ENCODE data around the gene MTA1. TPM values are rescaled to one million over a fixed set of nuclear protein-coding genes. Genes with fewer than 3 reads are reported as not detected.
A peak's percentile ranks its signal among the peaks of the same experiment; 100 is the strongest.

The MTA1 gene
- polyA plus RNA-seq (2012; ENCODE audit: missing spikeins), result 24.6 TPM

DNA sequence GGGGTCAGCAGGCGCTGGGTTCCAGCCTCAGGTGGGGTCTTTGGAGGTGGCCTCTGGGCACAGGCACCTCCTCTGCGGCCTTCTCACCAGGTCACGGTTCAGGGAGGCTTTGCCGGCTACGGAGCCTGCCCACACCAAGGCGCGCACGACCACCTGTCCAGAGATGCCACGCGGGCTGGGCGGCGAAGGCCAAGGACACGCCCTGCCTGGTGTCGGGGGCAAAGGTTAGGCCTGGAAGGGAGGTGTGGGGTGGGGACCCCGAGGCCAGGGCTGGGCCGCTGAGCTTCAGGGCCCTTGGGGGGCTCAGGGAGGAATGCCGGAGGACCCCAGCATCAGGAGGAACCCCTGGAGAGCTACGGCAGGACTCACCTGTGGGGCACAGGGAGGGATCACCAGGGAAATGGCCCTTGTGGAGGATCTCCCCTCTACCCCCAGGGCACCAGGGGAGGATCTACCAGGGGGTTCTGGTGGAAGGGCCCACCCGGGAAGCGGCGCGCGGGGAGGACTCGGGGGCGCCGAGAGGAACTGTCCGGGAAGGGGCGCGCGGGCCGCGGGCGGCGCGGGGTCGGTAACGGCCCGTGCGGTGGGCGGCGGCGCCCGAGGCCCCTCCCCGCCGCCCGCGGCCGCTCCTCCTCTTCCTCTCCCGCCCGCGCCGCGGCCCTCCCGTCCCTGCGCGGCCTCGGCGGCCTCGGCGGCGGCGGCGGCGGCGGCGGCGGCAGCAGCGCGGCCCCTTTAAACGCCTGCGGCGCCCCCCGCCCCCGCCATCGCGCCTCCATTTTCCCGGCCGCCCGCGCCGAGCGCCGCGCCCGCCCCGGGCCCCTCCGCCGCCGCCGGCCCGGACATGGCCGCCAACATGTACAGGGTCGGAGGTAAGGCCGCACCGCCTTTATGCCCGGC lies at the start of gene MTA1:
Gene MTA1 (plus strand): TSS at position 633 of the 897 bp plus-strand sequence. CDS start 209 bp downstream, at position 842.
- peak; percentile 79 for DNase-seq (ENCODE audit: insufficient read length)
- no peak for TF ChIP-seq POLR2A (IDR thresholded peaks at IDR 0.05; ENCODE audit: low read depth, low read length)
- no peak for TF ChIP-seq TAF1 (IDR thresholded peaks at IDR 0.05; ENCODE audit: borderline replicate concordance, low read depth, low read length)
- no peak for TF ChIP-seq POLR2AphosphoS5 (IDR thresholded peaks at IDR 0.05; ENCODE audit: low read depth, low read length)
- peak; percentile 81 for FAIRE-seq

DNA sequence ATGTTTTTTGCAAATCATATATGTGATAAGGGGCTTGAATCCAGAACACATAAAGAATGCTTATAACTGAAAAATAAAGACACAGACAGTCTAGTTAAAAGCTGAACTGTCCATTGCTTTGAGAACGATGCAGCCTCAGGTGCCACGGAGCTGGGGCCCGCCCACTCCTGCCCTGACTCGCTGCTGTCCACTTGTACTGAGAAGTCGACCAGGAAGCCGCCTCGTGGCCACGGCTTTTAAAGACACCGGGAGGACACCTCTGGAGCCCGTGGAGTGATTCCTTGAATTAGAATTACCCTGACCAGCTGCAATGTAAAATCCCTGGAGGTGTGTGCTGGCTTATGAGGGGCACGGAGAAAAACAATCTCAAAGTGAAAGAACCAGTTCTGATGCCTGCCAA lies 45.2 kb upstream of the MTA1 start:
- DNase-seq (ENCODE audit: insufficient read length) (no peak), FAIRE-seq (no peak)
- TF ChIP-seq TAF1 (IDR thresholded peaks at IDR 0.05; ENCODE audit: borderline replicate concordance, low read depth, low read length) (no peak), POLR2A (IDR thresholded peaks at IDR 0.05; ENCODE audit: low read depth, low read length) (no peak), POLR2AphosphoS5 (IDR thresholded peaks at IDR 0.05; ENCODE audit: low read depth, low read length) (no peak)

DNA sequence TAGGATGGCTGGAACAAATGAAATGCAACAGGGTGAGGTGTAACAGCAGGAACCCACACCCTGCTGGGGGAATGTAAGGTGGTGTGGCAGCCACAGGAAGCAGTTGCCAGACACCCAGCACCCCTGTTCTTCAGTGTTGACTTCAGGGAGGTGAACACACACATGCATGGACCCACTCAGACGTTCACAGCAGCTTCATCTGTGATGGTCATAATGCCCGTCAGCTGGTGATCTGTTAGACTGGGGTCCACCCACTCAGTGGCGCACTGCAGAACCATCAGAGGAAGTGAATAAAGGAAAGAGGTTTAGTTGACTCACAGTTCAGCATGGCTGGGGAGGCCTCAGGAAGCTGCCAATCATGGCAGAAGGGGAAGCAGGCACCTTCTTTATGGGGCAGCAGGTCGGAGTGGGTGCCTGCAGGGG lies 44.0 kb upstream of the MTA1 start:
- FAIRE-seq (peak; percentile 30), DNase-seq (ENCODE audit: insufficient read length) (no peak)
- no peak for TF ChIP-seq POLR2A (IDR thresholded peaks at IDR 0.05; ENCODE audit: low read depth, low read length)
- no peak for TF ChIP-seq POLR2AphosphoS5 (IDR thresholded peaks at IDR 0.05; ENCODE audit: low read depth, low read length)
- no peak for TF ChIP-seq TAF1 (IDR thresholded peaks at IDR 0.05; ENCODE audit: borderline replicate concordance, low read depth, low read length)

GRCh38 chr14:105376521-105377440 lies 42.8 kb upstream of the MTA1 start:
- FAIRE-seq (no peak), DNase-seq (ENCODE audit: insufficient read length) (no peak)
- no peak for TF ChIP-seq TAF1 (IDR thresholded peaks at IDR 0.05; ENCODE audit: borderline replicate concordance, low read depth, low read length)
- no peak for TF ChIP-seq POLR2AphosphoS5 (IDR thresholded peaks at IDR 0.05; ENCODE audit: low read depth, low read length)
- no peak for TF ChIP-seq POLR2A (IDR thresholded peaks at IDR 0.05; ENCODE audit: low read depth, low read length)

DNA sequence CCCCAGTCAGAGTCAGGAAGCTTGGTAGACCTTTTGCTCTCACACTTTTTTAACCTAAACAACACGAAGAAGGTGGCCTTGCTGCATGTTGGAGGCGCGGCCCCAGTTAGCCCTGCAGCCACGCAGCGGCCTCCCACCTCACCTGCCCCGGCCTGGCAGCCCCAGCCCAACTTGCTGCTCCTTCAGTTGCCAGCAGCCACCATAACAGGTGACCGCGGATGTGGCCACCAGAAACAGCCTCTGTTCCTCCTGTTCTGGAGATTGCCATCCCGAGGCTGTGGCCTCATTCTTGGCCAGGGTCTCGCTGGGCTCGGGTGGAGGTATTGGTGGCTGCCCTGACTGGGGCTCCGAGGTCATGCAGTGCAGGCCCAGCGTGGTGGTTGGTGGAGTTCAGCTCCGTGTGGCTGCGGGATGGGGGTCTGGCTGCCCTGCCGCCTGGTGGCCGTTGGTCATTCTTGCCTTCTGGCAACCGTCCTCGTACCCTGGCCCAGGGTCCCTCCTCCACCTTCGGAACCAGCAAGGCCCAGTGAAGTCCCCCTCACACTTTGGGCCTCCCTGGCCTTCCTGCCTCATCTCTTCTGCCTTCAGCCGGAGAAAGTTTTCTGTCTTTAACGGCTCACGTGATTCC lies 42.0 kb upstream of the MTA1 start:
- FAIRE-seq (no peak), DNase-seq (ENCODE audit: insufficient read length) (no peak)
- no peak for TF ChIP-seq POLR2AphosphoS5 (IDR thresholded peaks at IDR 0.05; ENCODE audit: low read depth, low read length)
- TF ChIP-seq TAF1 (IDR thresholded peaks at IDR 0.05; ENCODE audit: borderline replicate concordance, low read depth, low read length), result no peak
- TF ChIP-seq POLR2A (IDR thresholded peaks at IDR 0.05; ENCODE audit: low read depth, low read length), result no peak

DNA sequence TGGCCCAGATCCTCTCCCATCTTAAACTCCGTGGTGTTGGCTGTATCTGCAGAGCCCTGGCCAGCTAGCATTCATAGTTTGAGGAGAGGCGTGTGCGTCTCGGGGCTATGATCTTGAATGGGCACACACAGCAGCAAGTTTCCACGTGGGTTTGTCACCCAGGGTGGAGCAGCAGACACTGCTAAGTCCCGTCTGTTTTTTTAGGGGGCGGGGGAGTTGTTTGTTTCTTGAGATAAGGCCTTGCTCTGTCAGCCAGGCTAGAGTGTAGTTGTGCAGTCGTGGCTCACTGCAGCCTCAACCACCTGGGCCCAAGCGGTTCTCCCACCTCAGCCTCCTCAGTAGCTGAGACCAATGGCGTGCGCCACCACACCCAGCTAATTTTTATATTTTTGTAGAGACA lies 41.4 kb upstream of the MTA1 start:
- no peak for DNase-seq (ENCODE audit: insufficient read length)
- no peak for TF ChIP-seq TAF1 (IDR thresholded peaks at IDR 0.05; ENCODE audit: borderline replicate concordance, low read depth, low read length)
- TF ChIP-seq POLR2A (IDR thresholded peaks at IDR 0.05; ENCODE audit: low read depth, low read length), result no peak
- TF ChIP-seq POLR2AphosphoS5 (IDR thresholded peaks at IDR 0.05; ENCODE audit: low read depth, low read length), result no peak
- FAIRE-seq, result no peak

GRCh38 chr14:105378873-105379685 lies 40.5 kb upstream of the MTA1 start:
- DNase-seq (ENCODE audit: insufficient read length) (no peak), FAIRE-seq (no peak)
- TF ChIP-seq TAF1 (IDR thresholded peaks at IDR 0.05; ENCODE audit: borderline replicate concordance, low read depth, low read length) (no peak), POLR2AphosphoS5 (IDR thresholded peaks at IDR 0.05; ENCODE audit: low read depth, low read length) (no peak), POLR2A (IDR thresholded peaks at IDR 0.05; ENCODE audit: low read depth, low read length) (no peak)

DNA sequence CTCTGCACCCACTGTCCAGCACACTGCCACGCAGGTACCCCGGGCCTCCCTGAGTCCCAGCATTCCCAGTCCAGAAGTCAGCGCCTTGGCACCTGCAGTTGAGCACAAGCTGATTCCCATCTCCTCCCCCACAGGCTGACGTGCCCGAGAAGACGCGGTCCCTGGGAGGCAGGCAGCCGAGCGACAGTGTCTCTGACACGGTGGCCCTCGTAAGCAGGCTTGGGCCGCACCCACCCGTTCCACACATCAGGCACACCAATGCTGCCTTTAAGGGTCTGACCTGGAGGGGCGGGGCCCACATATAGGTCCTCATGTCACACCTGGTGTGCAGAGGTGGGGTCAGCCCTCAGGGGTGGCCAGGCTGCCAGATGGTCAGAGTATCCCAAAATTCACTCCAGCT lies 39.7 kb upstream of the MTA1 start:
- DNase-seq (ENCODE audit: insufficient read length) (no peak), FAIRE-seq (no peak)
- TF ChIP-seq POLR2A (IDR thresholded peaks at IDR 0.05; ENCODE audit: low read depth, low read length) (no peak), POLR2AphosphoS5 (IDR thresholded peaks at IDR 0.05; ENCODE audit: low read depth, low read length) (no peak)

- FAIRE-seq (no peak), DNase-seq (ENCODE audit: insufficient read length) (no peak)
These were observed 38.9 kb upstream of the MTA1 start for GRCh38 chr14:105380756-105381155.

More at GRCh38 chr14:105380756-105381155, 38.9 kb upstream of the MTA1 start:
- TF ChIP-seq POLR2A (IDR thresholded peaks at IDR 0.05; ENCODE audit: low read depth, low read length) (no peak), POLR2AphosphoS5 (IDR thresholded peaks at IDR 0.05; ENCODE audit: low read depth, low read length) (no peak), TAF1 (IDR thresholded peaks at IDR 0.05; ENCODE audit: borderline replicate concordance, low read depth, low read length) (no peak)
